Endodermal cell (in vitro differentiated cells): Measurements from ENCODE around the gene SPIN1. TPM values are rescaled to one million over a fixed set of nuclear protein-coding genes. Genes with fewer than 3 reads are reported as not detected.

ENCODE experiments used
- DNase-seq: peaks from one replicate; pipeline ENCODE4 v3.0.0-alpha.2; 2017
- H3K27ac ChIP-seq: 2 replicates; pipeline ENCODE4 v1.5.1; 2013; ENCODE audit warnings: mild to moderate bottlenecking, low read depth, low read length, moderate library complexity
- H3K27me3 ChIP-seq: 2 replicates; pipeline ENCODE4 v1.6.1; 2013; ENCODE audit warnings: mild to moderate bottlenecking, low read length, moderate library complexity; ENCODE audit not compliant: insufficient read depth, control insufficient read depth, poor library complexity, severe bottlenecking
- H3K36me3 ChIP-seq: 2 replicates; pipeline ENCODE4 v1.7.0; 2013; ENCODE audit warnings: mild to moderate bottlenecking, low read length, moderate library complexity; ENCODE audit not compliant: control insufficient read depth, insufficient read depth
- H3K4me1 ChIP-seq: one replicate; pipeline ENCODE4 v1.7.0; 2013; ENCODE audit warnings: low read length; ENCODE audit not compliant: control insufficient read depth, insufficient read depth
- H3K4me3 ChIP-seq: 2 replicates; pipeline ENCODE4 v1.5.1; 2013; ENCODE audit warnings: mild to moderate bottlenecking, low read length, moderate library complexity
- H3K9ac ChIP-seq: 2 replicates; pipeline ENCODE4 v1.6.1; 2013; ENCODE audit warnings: mild to moderate bottlenecking, low read length, moderate library complexity; ENCODE audit not compliant: poor library complexity, severe bottlenecking; ENCODE audit errors: extremely low read depth
- H3K9me3 ChIP-seq: 2 replicates; pipeline ENCODE4 v1.6.1; 2013; ENCODE audit warnings: mild to moderate bottlenecking, low read length, moderate library complexity; ENCODE audit not compliant: control insufficient read depth
- H3K27ac Mint-ChIP-seq: 2 replicates; pipeline ENCODE4 v1.8.0; 2020; ENCODE audit warnings: mixed read lengths
- H3K27me3 Mint-ChIP-seq: 2 replicates; pipeline ENCODE4 v1.8.0; 2021; ENCODE audit warnings: mild to moderate bottlenecking, mixed read lengths; ENCODE audit not compliant: insufficient read depth
- H3K36me3 Mint-ChIP-seq: 2 replicates; pipeline ENCODE4 v1.8.0; 2020; ENCODE audit warnings: low read depth, mixed read lengths
- H3K4me1 Mint-ChIP-seq: 2 replicates; pipeline ENCODE4 v1.8.0; 2020; ENCODE audit warnings: mixed read lengths
- H3K4me3 Mint-ChIP-seq: 2 replicates; pipeline ENCODE4 v1.8.0; 2020; ENCODE audit warnings: mild to moderate bottlenecking, moderate library complexity, mixed read lengths
- H3K9me3 Mint-ChIP-seq: 2 replicates; pipeline ENCODE4 v1.8.0; 2020; ENCODE audit warnings: mild to moderate bottlenecking, mixed read lengths
- CTCF ChIP-seq: fragments of 200-600 bp; sonication (generic); conservative IDR thresholded peaks from 2 replicates; pipeline ENCODE4 v1.5.0; 2021; ENCODE audit warnings: antibody characterized with exemption, mild to moderate bottlenecking
- WGBS, 2 experiments: methylation state at CpG; one replicate each; pipeline versions ENCODE4 v1.1.5 to v1.1.7; 2013; ENCODE audit warnings: missing lambda C conversion rate in 2 of 2, mixed read lengths in 1 of 2; ENCODE audit not compliant: insufficient coverage in 1 of 2, insufficient read length in 1 of 2; 5-methylcytosine and 5-hydroxymethylcytosine counted together
- total RNA-seq, 2 donors: library from RNA; stranded (reverse); fragmentation: NEBNext Ultra II Directional in 1 of 2; extraction: Animal tissue kit (Norgen Biotek cat#: 25700) in 1 of 2; gene quantifications; 2 replicates in 1 of 2; 3 replicates in 1 of 2; pipeline ENCODE4 v1.2.1, GENCODE V29; 2021

The SPIN1 gene
- total RNA-seq, 2 donors from 2014 or later = 117 to 129 TPM

GRCh38 chr9:88437210-88438146 is 49.2 kb downstream of the SPIN1 start:
- Histone ChIP-seq H3K4me1 (no peaks in the 10 kb centered on the region), H3K27ac (no peak overlapping the region), H3K9ac (no peak overlapping the region), H3K4me3 (no peak overlapping the region), H3K9me3 (no peaks in the 10 kb centered on the region), H3K36me3 (peaks cover 73% of the 10 kb centered on the region), H3K27me3 (no peaks in the 10 kb centered on the region)
- no peak for DNase-seq
- Mint-ChIP-seq H3K9me3 (peaks cover 4% of the 10 kb centered on the region), H3K36me3 (peaks cover 70% of the 10 kb centered on the region), H3K4me3 (no peak overlapping the region), H3K27me3 (no peaks in the 10 kb centered on the region), H3K4me1 (no peaks in the 10 kb centered on the region), H3K27ac (no peak overlapping the region)
- TF ChIP-seq CTCF = no peak
- 95 to 96% methylated on average over 8 to 13 of the region's 13 CpGs for WGBS, 2 experiments

- Mint-ChIP-seq H3K27me3 (no peaks in the 10 kb centered on the region), H3K4me1 (peaks cover 9% of the 10 kb centered on the region), H3K9me3 (peaks cover 5% of the 10 kb centered on the region), H3K27ac (peak overlapping the region; percentile 16), H3K36me3 (peaks cover 67% of the 10 kb centered on the region), H3K4me3 (no peak overlapping the region)
- Histone ChIP-seq H3K4me1 (no peaks in the 10 kb centered on the region), H3K27me3 (no peaks in the 10 kb centered on the region), H3K9ac (no peak overlapping the region), H3K9me3 (no peaks in the 10 kb centered on the region), H3K27ac (no peak overlapping the region), H3K36me3 (peaks cover 68% of the 10 kb centered on the region), H3K4me3 (no peak overlapping the region)
- no peak for TF ChIP-seq CTCF
- WGBS, 2 experiments = 97 to 100% methylated on average over 2 to 3 of the region's 3 CpGs
- DNase-seq = no peak
These were observed 50.6 kb downstream of the SPIN1 start for GRCh38 chr9:88438811-88439210.

- Histone ChIP-seq H3K27me3 (no peaks in the 10 kb centered on the region), H3K4me1 (no peaks in the 10 kb centered on the region), H3K4me3 (no peak overlapping the region), H3K36me3 (peaks cover 46% of the 10 kb centered on the region), H3K9ac (no peak overlapping the region), H3K27ac (no peak overlapping the region), H3K9me3 (no peaks in the 10 kb centered on the region)
- Mint-ChIP-seq H3K27me3 (no peaks in the 10 kb centered on the region), H3K9me3 (peaks cover 4% of the 10 kb centered on the region), H3K36me3 (peaks cover 60% of the 10 kb centered on the region), H3K27ac (no peak overlapping the region), H3K4me1 (peaks cover 10% of the 10 kb centered on the region), H3K4me3 (no peak overlapping the region)
- no peak for TF ChIP-seq CTCF
- no peak for DNase-seq
- 91 to 100% methylated on average over 1 to 13 of the region's 15 CpGs for WGBS, 2 experiments
These were observed 53.2 kb downstream of the SPIN1 start for GRCh38 chr9:88441301-88442007.
